ENCODE results near the gene ZNF460. TPM values are rescaled to one million over a fixed set of nuclear protein-coding genes. Genes with fewer than 3 reads are reported as not detected.

The ZNF460 gene
- total and polyA plus RNA-seq, 10 of the 15 experiments (the other 5 are each of a cell fraction or from before 2014, with no cell fraction given): 0.15 to 43.0 (median 8.7) TPM

GRCh38 chr19:57280165-57280961, at the start of gene ZNF460 (continued):
- no peak for TF ChIP-seq KDM1A (IDR thresholded peaks at IDR 0.05; ENCODE audit: borderline replicate concordance)
- no peak for TF ChIP-seq HDAC2 (IDR thresholded peaks at IDR 0.05)

GRCh38 chr19:57231686-57232085, 48.6 kb upstream of the ZNF460 start:
- ChIA-PET RAD21 (ENCODE audit: unreplicated experiment) (interaction anchor here (0.6 kb wide), 1 partner anchor 15 kb away, joined by 3 read pairs; no protein-coding TSS in a partner anchor), SMC1A (ENCODE audit: uncharacterized antibody, unreplicated experiment) (no interaction called here), CTCF (no interaction called here), POLR2A (interaction anchor here (0.6 kb wide), 1 partner anchor 116 kb away, joined by 3 read pairs; no protein-coding TSS in a partner anchor)
- no peak overlapping the region for H3K27ac ChIP-seq (ENCODE audit: control insufficient read depth, insufficient read depth)
- H2AFZ ChIP-seq (ENCODE audit: control insufficient read depth, low read depth, low read length): no peak overlapping the region
- H3K4me2 ChIP-seq (ENCODE audit: control insufficient read depth, insufficient read depth): no peak overlapping the region
- DNase-seq (ENCODE audit: low read depth, low spot score): no peak
- no peaks in the 10 kb centered on the region for H3K9me3 ChIP-seq (replicated peaks; ENCODE audit: control insufficient read depth, insufficient read depth, low read length)
- BruUV-seq (replicated peaks): no TSS peak
- H3K36me3 ChIP-seq (ENCODE audit: control insufficient read depth in 2 of 2, insufficient read depth in 2 of 2, low read length in 1 of 2): no peaks in the 10 kb centered on the region
- H3K79me2 ChIP-seq (ENCODE audit: control insufficient read depth, insufficient read depth, low read length): no peaks in the 10 kb centered on the region
- H3K9ac ChIP-seq (ENCODE audit: control insufficient read depth, insufficient read depth, low read length): no peak overlapping the region
- intact Hi-C loops (cut with micrococcal nuclease; ENCODE audit: unreplicated experiment) (no loop called here), in situ Hi-C loops (cut with MboI) (no loop called here)
- H3K27me3 ChIP-seq (replicated peaks in 1 of 2; ENCODE audit: control insufficient read depth in 2 of 2, insufficient read depth in 2 of 2, low read length in 1 of 2): no peaks in the 10 kb centered on the region
- TF ChIP-seq TARDBP (IDR thresholded peaks at IDR 0.05; ENCODE audit: borderline replicate concordance): no peak
- TF ChIP-seq ZBED1 (IDR thresholded peaks at IDR 0.05; ENCODE audit: borderline replicate concordance): no peak
- TF ChIP-seq ZNF24 (IDR thresholded peaks at IDR 0.05): no peak
- no peak for TF ChIP-seq CTCF (IDR thresholded peaks at IDR 0.05 in 2 of 3, conservative IDR thresholded peaks at IDR 0.05 in 1 of 3; ENCODE audit: control insufficient read depth in 2 of 3, extremely low read depth in 1 of 3, insufficient read depth in 1 of 3, low read depth in 3 of 3, low read length in 3 of 3)
- TF ChIP-seq SUPT20H (IDR thresholded peaks at IDR 0.05; ENCODE audit: borderline replicate concordance, control insufficient read depth, low read depth, low read length): no peak
- no peak for TF ChIP-seq SMAD5 (IDR thresholded peaks at IDR 0.05; ENCODE audit: low read depth)
- TF ChIP-seq RCOR1 (conservative IDR thresholded peaks at IDR 0.05; ENCODE audit: low read depth, low read length): no peak
- no peak for TF ChIP-seq HDAC2 (IDR thresholded peaks at IDR 0.05)
- no peak for TF ChIP-seq ESRRA (IDR thresholded peaks at IDR 0.05; ENCODE audit: low read length)
- no peak for TF ChIP-seq RFX5 (IDR thresholded peaks at IDR 0.05; ENCODE audit: low read depth, low read length)
- TF ChIP-seq CHD4 (IDR thresholded peaks at IDR 0.05): no peak
- TF ChIP-seq SIN3A (IDR thresholded peaks at IDR 0.05; ENCODE audit: low read depth, low read length): no peak
- TF ChIP-seq IKZF2 (IDR thresholded peaks at IDR 0.05): no peak
- no peak for ATAC-seq
- H3K4me3 ChIP-seq: no peak overlapping the region
- no peaks in the 10 kb centered on the region for H3K4me1 ChIP-seq (ENCODE audit: control insufficient read depth, insufficient read depth, low read length)
- H4K20me1 ChIP-seq (ENCODE audit: control insufficient read depth, insufficient read depth): no peaks in the 10 kb centered on the region; the same call in 1 of the 2 replicates
- WGBS (ENCODE audit: insufficient coverage, insufficient replicate concordance, low lambda C conversion rate, missing lambda C conversion rate): 54% methylated on average over 9 of the region's 9 CpGs
- no peak for FAIRE-seq
